KMS-11 (cell line): ENCODE results near the gene MEIS1.

ENCODE experiments used
- H2AFZ ChIP-seq: fragments of 200-600 bp; sonication (generic); 2 replicates; pipeline ENCODE4 v1.6.1; 2016; ENCODE audit warnings: antibody characterized with exemption, mixed run types, low read depth
- H3K27ac ChIP-seq: fragments of 200-600 bp; sonication (generic); 2 replicates; pipeline ENCODE4 v1.6.1; 2016; ENCODE audit warnings: mild to moderate bottlenecking, mixed run types
- H3K27me3 ChIP-seq: fragments of 200-600 bp; sonication (generic); 2 replicates; pipeline ENCODE4 v1.6.1; 2017; ENCODE audit warnings: mild to moderate bottlenecking, low read depth, mixed run types, moderate library complexity; ENCODE audit not compliant: insufficient read depth
- H3K36me3 ChIP-seq: fragments of 200-600 bp; sonication (generic); 2 replicates; pipeline ENCODE4 v1.6.1; 2017; ENCODE audit warnings: mild to moderate bottlenecking, mixed run types; ENCODE audit not compliant: insufficient read depth
- H3K4me1 ChIP-seq: fragments of 200-600 bp; sonication (generic); 2 replicates; pipeline ENCODE4 v1.6.1; 2016; ENCODE audit warnings: mild to moderate bottlenecking, low read depth, mixed run types; ENCODE audit not compliant: poor library complexity, severe bottlenecking
- H3K4me2 ChIP-seq: fragments of 200-600 bp; sonication (generic); 2 replicates; pipeline ENCODE4 v1.7.0; 2016; ENCODE audit warnings: mild to moderate bottlenecking, mixed run types
- H3K4me3 ChIP-seq: fragments of 200-600 bp; sonication (generic); IDR thresholded peaks from 2 replicates; pipeline ENCODE4 v1.6.1; 2017; ENCODE audit warnings: low read depth, low read length, mixed read lengths; ENCODE audit not compliant: insufficient read depth
- H3K79me2 ChIP-seq: fragments of 200-600 bp; sonication (generic); 2 replicates; pipeline ENCODE4 v1.6.1; 2016; ENCODE audit warnings: low read depth, mixed run types; ENCODE audit not compliant: insufficient read depth
- H3K9ac ChIP-seq: fragments of 200-600 bp; sonication (generic); 2 replicates; pipeline ENCODE4 v1.6.1; 2016; ENCODE audit warnings: mild to moderate bottlenecking, mixed run types
- H4K20me1 ChIP-seq: fragments of 200-600 bp; sonication (generic); 2 replicates; pipeline ENCODE4 v1.6.1; 2016; ENCODE audit warnings: mild to moderate bottlenecking, mixed run types; ENCODE audit not compliant: insufficient read depth
- CTCF ChIP-seq: fragments of 200-600 bp; sonication (generic); conservative IDR thresholded peaks from 2 replicates; pipeline ENCODE4 v1.6.1; 2017; ENCODE audit warnings: low read depth, mild to moderate bottlenecking, antibody characterized with exemption, low read length, moderate library complexity, mixed read lengths

Gene MEIS1

DNA sequence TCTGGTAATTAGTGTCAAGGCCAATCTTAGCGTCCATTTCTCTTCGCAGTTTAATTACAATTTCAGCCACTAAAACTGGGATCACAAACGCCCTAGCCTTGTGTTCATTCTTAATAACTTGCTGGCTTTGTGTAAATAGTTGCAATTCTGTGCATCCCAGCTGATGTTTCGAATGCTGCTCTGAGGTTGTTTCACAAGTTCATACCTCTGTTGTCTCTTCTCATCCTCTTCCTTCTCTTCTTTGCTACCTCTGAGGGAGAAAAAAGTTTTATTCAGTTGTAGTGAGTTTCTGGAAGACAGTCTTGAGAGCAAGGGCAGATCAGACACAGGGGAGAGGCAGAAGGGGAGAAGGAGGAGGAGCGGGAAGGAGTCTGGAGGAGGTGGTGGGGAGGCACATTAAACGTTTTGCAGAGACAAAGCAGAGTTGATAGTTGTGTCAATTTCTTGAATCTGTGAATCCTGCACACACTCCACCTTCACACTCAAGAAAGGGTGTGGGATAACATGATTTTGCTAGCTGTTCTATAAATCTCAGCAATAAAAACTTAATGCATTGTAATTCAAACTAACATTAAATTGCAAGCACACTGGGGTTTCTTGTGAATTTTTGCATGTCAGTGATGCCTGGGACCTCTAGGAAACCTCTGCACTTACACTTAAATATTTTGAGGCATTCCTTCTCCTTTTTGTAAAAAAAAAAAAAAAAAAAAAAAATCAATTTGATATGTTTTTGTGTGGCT lies 6.8 kb downstream of the MEIS1 start:
- H3K27me3 ChIP-seq = no peaks in the 10 kb centered on the region
- H4K20me1 ChIP-seq = no peaks in the 10 kb centered on the region
- no peak overlapping the region for H2AFZ ChIP-seq
- H3K4me3 ChIP-seq = no peak overlapping the region
- H3K27ac ChIP-seq = no peak overlapping the region
- H3K4me2 ChIP-seq = no peak overlapping the region
- H3K9ac ChIP-seq = no peak overlapping the region
- no peaks in the 10 kb centered on the region for H3K36me3 ChIP-seq
- peaks cover 26% of the 10 kb centered on the region for H3K79me2 ChIP-seq
- TF ChIP-seq CTCF = no peak
- peaks cover 13% of the 10 kb centered on the region for H3K4me1 ChIP-seq

GRCh38 chr2:66442516-66443185 lies 7.7 kb downstream of the MEIS1 start:
- H3K9ac ChIP-seq = no peak overlapping the region
- H3K4me1 ChIP-seq = peaks cover 5% of the 10 kb centered on the region
- no peaks in the 10 kb centered on the region for H4K20me1 ChIP-seq
- no peak for TF ChIP-seq CTCF
- no peaks in the 10 kb centered on the region for H3K36me3 ChIP-seq
- no peaks in the 10 kb centered on the region for H3K27me3 ChIP-seq
- no peak overlapping the region for H3K27ac ChIP-seq
- H3K4me2 ChIP-seq = no peak overlapping the region
- H2AFZ ChIP-seq = no peak overlapping the region
- no peak overlapping the region for H3K4me3 ChIP-seq
- H3K79me2 ChIP-seq = peaks cover 17% of the 10 kb centered on the region

GRCh38 chr2:66443186-66443978 lies 8.5 kb downstream of the MEIS1 start:
- no peak overlapping the region for H3K9ac ChIP-seq
- no peak overlapping the region for H2AFZ ChIP-seq
- no peaks in the 10 kb centered on the region for H4K20me1 ChIP-seq
- H3K36me3 ChIP-seq = no peaks in the 10 kb centered on the region
- H3K4me2 ChIP-seq = no peak overlapping the region
- no peak overlapping the region for H3K27ac ChIP-seq
- no peak overlapping the region for H3K4me3 ChIP-seq
- no peaks in the 10 kb centered on the region for H3K27me3 ChIP-seq
- no peak for TF ChIP-seq CTCF
- peaks cover 3% of the 10 kb centered on the region for H3K4me1 ChIP-seq
- H3K79me2 ChIP-seq = peaks cover 10% of the 10 kb centered on the region

GRCh38 chr2:66443979-66444861 lies 9.3 kb downstream of the MEIS1 start:
- H4K20me1 ChIP-seq = no peaks in the 10 kb centered on the region
- no peaks in the 10 kb centered on the region for H3K36me3 ChIP-seq
- no peak overlapping the region for H2AFZ ChIP-seq
- no peak overlapping the region for H3K4me2 ChIP-seq
- H3K27ac ChIP-seq = no peak overlapping the region
- H3K4me1 ChIP-seq = peaks cover 3% of the 10 kb centered on the region
- H3K27me3 ChIP-seq = no peaks in the 10 kb centered on the region
- H3K4me3 ChIP-seq = no peak overlapping the region
- H3K79me2 ChIP-seq = peaks cover 8% of the 10 kb centered on the region; the same call in 1 of the 2 replicates
- H3K9ac ChIP-seq = no peak overlapping the region
- no peak for TF ChIP-seq CTCF
